ENCODE results near the gene EML5.

GRCh38 chr14:88808359-88808758 lies 15.6 kb upstream of the EML5 start:
- TF ChIP-seq RAD21 (IDR thresholded peaks at IDR 0.05; ENCODE audit: low read depth) (no peak), MAX (IDR thresholded peaks at IDR 0.05) (no peak), EP300 (IDR thresholded peaks at IDR 0.05; ENCODE audit: borderline replicate concordance) (no peak), NFIC (IDR thresholded peaks at IDR 0.05) (no peak), YY1 (IDR thresholded peaks at IDR 0.05; ENCODE audit: low read depth) (no peak), TAF1 (IDR thresholded peaks at IDR 0.05; ENCODE audit: low read depth) (no peak), CEBPB (IDR thresholded peaks at IDR 0.05) (no peak)

Data from Ishikawa (cell line).